B cell (primary cell): ENCODE measurements around the gene DNAH10. TPM values are rescaled to one million over a fixed set of nuclear protein-coding genes. Genes with fewer than 3 reads are reported as not detected.

ENCODE experiments used
- ATAC-seq: fragments of 200-7000 bp; cut with Tn5 transposase; one replicate; pipeline ENCODE4 v1.10.0; 2021; ENCODE audit warnings: low read depth, mild to moderate bottlenecking, moderate number of reproducible peaks, moderate library complexity
- CTCF ChIA-PET: fragments of 350-600 bp; sonication (Branson Sonifier 250); formaldehyde crosslinking; loops from one replicate; lab custom pipeline; 2021; ENCODE audit warnings: antibody characterized with exemption, inconsistent platforms; lab: Charles Lee
- POLR2A ChIA-PET: fragments of 350-600 bp; sonication (Branson Sonifier 250); formaldehyde crosslinking; loops from one replicate; lab custom pipeline; 2021; ENCODE audit warnings: antibody characterized with exemption; lab: Charles Lee
- DNase-seq: peaks from one replicate; pipeline ENCODE4 v3.0.0; 2013
- H2AFZ ChIP-seq: 2 replicates; pipeline ENCODE4 v1.6.1; 2012; ENCODE audit warnings: mild to moderate bottlenecking, low read depth, low read length; ENCODE audit not compliant: insufficient read depth, poor library complexity, severe bottlenecking
- H3K27ac ChIP-seq, 2 donors: 1 replicate in 1 of 2; 2 replicates in 1 of 2; pipeline ENCODE4 v1.5.1; 2012 to 2013; ENCODE audit warnings: low read length in 2 of 2, mild to moderate bottlenecking in 2 of 2, moderate library complexity in 1 of 2
- H3K27me3 ChIP-seq, 4 experiments: fragments of 200-600 bp in 1 of 4; sonication (generic) in 1 of 4; replicated peaks in 1 of 4; 1 replicate in 2 of 4; 2 replicates in 2 of 4; pipeline versions ENCODE4 v1.6.1 to v1.7.0; 2013 to 2016; ENCODE audit warnings: low read length in 3 of 4, mild to moderate bottlenecking in 2 of 4, mixed read lengths in 1 of 4, moderate library complexity in 1 of 4; ENCODE audit not compliant: insufficient read depth in 4 of 4, control insufficient read depth in 3 of 4; ENCODE audit errors: control extremely low read depth in 1 of 4
- H3K36me3 ChIP-seq, 2 experiments: replicated peaks in 1 of 2; 1 replicate in 1 of 2; 2 replicates in 1 of 2; pipeline versions ENCODE4 v1.6.1 to v1.7.1; 2013; ENCODE audit warnings: low read length in 1 of 2; ENCODE audit not compliant: insufficient read depth in 2 of 2, control insufficient read depth in 1 of 2; ENCODE audit errors: control extremely low read depth in 1 of 2, extremely low read depth in 1 of 2
- H3K4me1 ChIP-seq, 2 donors: fragments of 200-600 bp in 1 of 2; sonication (generic) in 1 of 2; 1 replicate in 1 of 2; 2 replicates in 1 of 2; pipeline versions ENCODE4 v1.5.1 to v1.6.1; 2013 to 2017; ENCODE audit warnings: low read length in 2 of 2; ENCODE audit not compliant: control insufficient read depth in 2 of 2, insufficient read depth in 2 of 2
- H3K4me2 ChIP-seq: replicated peaks from 2 replicates; pipeline ENCODE3; 2012; ENCODE audit warnings: mild to moderate bottlenecking, low read depth, low read length; ENCODE audit not compliant: poor library complexity, severe bottlenecking
- H3K4me3 ChIP-seq, 5 experiments: fragments of 200-600 bp in 1 of 5; sonication (generic) in 1 of 5; 1 replicate in 3 of 5; 2 replicates in 2 of 5; pipeline versions ENCODE4 v1.5.1 to v1.7.0; 2011 to 2016; ENCODE audit warnings: low read length in 4 of 5, mild to moderate bottlenecking in 4 of 5, low read depth in 2 of 5, control low read depth in 1 of 5, moderate library complexity in 1 of 5; ENCODE audit not compliant: insufficient read depth in 1 of 5; ENCODE audit errors: control extremely low read depth in 1 of 5, extremely low read depth in 1 of 5
- H3K79me2 ChIP-seq: fragments of 200-600 bp; sonication (generic); one replicate; pipeline ENCODE4 v1.6.0; 2016; ENCODE audit warnings: low read length; ENCODE audit not compliant: control insufficient read depth, insufficient read depth
- H3K9ac ChIP-seq: fragments of 200-600 bp; sonication (generic); 2 replicates; pipeline ENCODE4 v1.6.1; 2017; ENCODE audit warnings: mild to moderate bottlenecking, low read length, moderate library complexity
- H3K9me3 ChIP-seq, 3 donors: one replicate each; pipeline versions ENCODE4 v1.6.1 to v1.7.1; 2013; ENCODE audit warnings: low read length in 2 of 3; ENCODE audit not compliant: control insufficient read depth in 2 of 3, insufficient read depth in 1 of 3; ENCODE audit errors: control extremely low read depth in 1 of 3
- H4K20me1 ChIP-seq: 2 replicates; pipeline ENCODE4 v1.6.0; 2012; ENCODE audit warnings: mild to moderate bottlenecking, low read length; ENCODE audit not compliant: insufficient read depth, control insufficient read depth, poor library complexity, severe bottlenecking
- H3K27ac Mint-ChIP-seq: one replicate; pipeline ENCODE4 v1.8.0; 2021; ENCODE audit warnings: mixed read lengths
- H3K27me3 Mint-ChIP-seq: one replicate; pipeline ENCODE4 v1.8.0; 2021; ENCODE audit warnings: mixed read lengths
- H3K4me1 Mint-ChIP-seq: one replicate; pipeline ENCODE4 v1.8.0; 2021; ENCODE audit warnings: mixed read lengths
- H3K4me3 Mint-ChIP-seq: one replicate; pipeline ENCODE4 v1.8.0; 2021; ENCODE audit warnings: mixed read lengths
- H3K9me3 Mint-ChIP-seq: one replicate; pipeline ENCODE4 v1.8.0; 2022; ENCODE audit warnings: mixed read lengths; ENCODE audit not compliant: insufficient read depth
- EZH2 ChIP-seq: IDR thresholded peaks from 2 replicates; pipeline ENCODE4 v1.6.1; 2012; ENCODE audit warnings: borderline replicate concordance, low read depth, mild to moderate bottlenecking, moderate library complexity, low read length; ENCODE audit not compliant: insufficient read depth, poor library complexity, severe bottlenecking
- WGBS: methylation state at CpG from one replicate; pipeline ENCODE4 v1.1.5; 2013; ENCODE audit warnings: missing lambda C conversion rate; ENCODE audit not compliant: insufficient coverage; 5-methylcytosine and 5-hydroxymethylcytosine counted together
- intact Hi-C: fragments of 100-400 bp; cut with micrococcal nuclease; formaldehyde crosslinking; loops from one replicate; pipeline ENCODE4 v1.10.0; 2022
- polyA plus RNA-seq: library from polyadenylated mRNA; depleted of rRNA; stranded (reverse); fragments of >200 nt; gene quantifications from 2 replicates; pipeline ENCODE4 v1.2.3, GENCODE V29; 2012
- total RNA-seq, 2 donors: library from RNA; stranded (reverse); fragments of 120-200 nt in 1 of 2; gene quantifications; 1 replicate in 1 of 2; 2 replicates in 1 of 2; pipeline versions ENCODE4 v1.2.3 to v1.2.4, GENCODE V29; 2013 to 2022
- TF ChIP-seq, protein P1 (sequence below): fragments of 200-600 bp; IDR thresholded peaks from one replicate; pipeline ENCODE4 v1.8.0; 2022; ENCODE audit warnings: antibody characterized with exemption, mild to moderate bottlenecking

The DNAH10 gene
- total and polyA plus RNA-seq, 2 donors (not counting 1 experiment from before 2014, with no cell fraction given) = 0.24 to 0.99 TPM

DNA sequence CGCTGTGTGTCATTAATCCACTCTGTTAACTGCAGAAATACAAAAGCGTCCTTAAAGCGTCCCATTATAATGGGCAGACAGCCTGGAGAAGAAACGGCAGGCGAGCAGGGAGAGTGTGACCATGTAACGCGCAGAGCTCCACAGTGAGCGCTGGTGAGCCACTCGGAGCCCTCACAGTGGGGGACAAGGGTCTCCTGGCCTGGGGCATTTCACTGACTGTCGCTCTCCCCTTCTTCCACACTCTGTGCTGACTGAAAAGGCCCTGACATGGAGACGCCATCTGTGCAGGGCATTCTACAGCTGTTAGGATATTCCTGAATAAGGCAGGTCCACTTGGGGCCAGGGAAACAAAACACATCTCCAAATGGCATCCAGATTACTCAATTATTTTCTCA, 186.3 kb downstream of the DNAH10 start:
- H2AFZ ChIP-seq = no peak overlapping the region
- H3K79me2 ChIP-seq = peaks cover 8% of the 10 kb centered on the region
- TF ChIP-seq, protein P1, sequence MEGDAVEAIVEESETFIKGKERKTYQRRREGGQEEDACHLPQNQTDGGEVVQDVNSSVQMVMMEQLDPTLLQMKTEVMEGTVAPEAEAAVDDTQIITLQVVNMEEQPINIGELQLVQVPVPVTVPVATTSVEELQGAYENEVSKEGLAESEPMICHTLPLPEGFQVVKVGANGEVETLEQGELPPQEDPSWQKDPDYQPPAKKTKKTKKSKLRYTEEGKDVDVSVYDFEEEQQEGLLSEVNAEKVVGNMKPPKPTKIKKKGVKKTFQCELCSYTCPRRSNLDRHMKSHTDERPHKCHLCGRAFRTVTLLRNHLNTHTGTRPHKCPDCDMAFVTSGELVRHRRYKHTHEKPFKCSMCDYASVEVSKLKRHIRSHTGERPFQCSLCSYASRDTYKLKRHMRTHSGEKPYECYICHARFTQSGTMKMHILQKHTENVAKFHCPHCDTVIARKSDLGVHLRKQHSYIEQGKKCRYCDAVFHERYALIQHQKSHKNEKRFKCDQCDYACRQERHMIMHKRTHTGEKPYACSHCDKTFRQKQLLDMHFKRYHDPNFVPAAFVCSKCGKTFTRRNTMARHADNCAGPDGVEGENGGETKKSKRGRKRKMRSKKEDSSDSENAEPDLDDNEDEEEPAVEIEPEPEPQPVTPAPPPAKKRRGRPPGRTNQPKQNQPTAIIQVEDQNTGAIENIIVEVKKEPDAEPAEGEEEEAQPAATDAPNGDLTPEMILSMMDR = no peak

DNA sequence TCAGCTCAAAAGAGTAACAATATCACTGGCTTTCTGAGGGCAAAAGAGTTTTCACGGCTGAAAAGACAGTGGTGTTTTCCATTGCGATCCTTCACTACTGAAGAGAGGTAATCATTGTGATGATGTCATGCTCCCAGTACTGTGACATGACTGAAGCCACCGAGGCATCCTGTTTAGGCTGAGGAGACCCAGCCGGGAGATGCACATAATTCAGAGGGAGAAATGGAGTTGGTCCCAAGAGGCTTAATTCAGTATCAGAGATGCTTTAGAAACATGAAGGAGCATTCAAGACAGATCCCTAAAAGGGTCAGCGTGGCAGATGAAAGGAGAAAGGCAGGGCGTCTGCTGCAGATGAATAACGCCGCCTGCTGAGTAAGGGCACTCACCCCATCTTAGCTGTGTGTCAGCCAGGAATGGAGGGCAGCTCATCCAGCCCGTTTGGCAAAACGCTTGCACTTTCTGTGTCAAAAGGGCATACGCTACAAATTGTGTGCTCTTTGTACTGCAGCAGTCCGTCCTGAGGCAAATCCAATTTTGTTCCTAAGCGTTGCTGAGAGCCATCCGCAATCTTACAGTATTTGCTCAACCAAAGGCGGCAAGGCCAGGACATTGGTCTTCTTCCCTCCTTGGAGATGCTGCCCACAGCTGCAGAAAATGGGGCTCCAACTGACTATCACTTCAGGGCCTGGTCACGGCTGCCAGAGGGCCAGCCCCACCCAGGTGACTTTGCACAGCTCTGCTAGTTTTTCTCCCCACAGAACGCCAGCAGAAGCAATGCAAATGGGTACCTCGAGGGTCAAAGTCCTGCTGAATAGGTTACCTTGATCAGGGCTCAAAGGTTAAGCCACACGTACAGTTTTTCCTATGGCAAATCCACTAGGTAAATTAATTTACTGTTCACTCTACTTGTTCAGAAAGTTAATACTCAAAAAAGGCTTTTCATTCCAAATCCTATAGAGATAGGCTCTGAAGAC, 187.0 kb downstream of the DNAH10 start:
- H2AFZ ChIP-seq = no peak overlapping the region
- no peaks in the 10 kb centered on the region for H3K4me1 Mint-ChIP-seq
- H4K20me1 ChIP-seq = peaks cover 6% of the 10 kb centered on the region
- H3K9ac ChIP-seq = no peak overlapping the region
- no peak overlapping the region for H3K27ac Mint-ChIP-seq
- no peaks in the 10 kb centered on the region for H3K9me3 Mint-ChIP-seq
- no peak overlapping the region for H3K4me2 ChIP-seq
- POLR2A ChIA-PET = no interaction called here
- 93% methylated on average over 19 of the region's 19 CpGs for WGBS
- no peak overlapping the region for H3K4me3 Mint-ChIP-seq
- no peaks in the 10 kb centered on the region for H3K27me3 Mint-ChIP-seq
- DNase-seq (no peak), ATAC-seq (no peak)
- H3K27me3 ChIP-seq = no peaks in the 10 kb centered on the region
- no peak overlapping the region for H3K27ac ChIP-seq
- CTCF ChIA-PET = no interaction called here
- H3K4me3 ChIP-seq = no peak overlapping the region
- H3K36me3 ChIP-seq = peaks cover 3 to 12% of the 10 kb centered on the region in 2 experiments
- TF ChIP-seq, protein P1 = no peak
- no peak for TF ChIP-seq EZH2
- H3K4me1 ChIP-seq = no peaks in the 10 kb centered on the region
- H3K79me2 ChIP-seq = peaks cover 8% of the 10 kb centered on the region
- no peaks in the 10 kb centered on the region for H3K9me3 ChIP-seq
- intact Hi-C loops = no loop called here

More for the DNA sequence above, 186.3 kb downstream of the DNAH10 start:
- Histone ChIP-seq H3K27me3 (no peaks in the 10 kb centered on the region), H3K36me3 (peaks cover 5 to 18% of the 10 kb centered on the region in 2 experiments), H4K20me1 (peaks cover 6% of the 10 kb centered on the region), H3K4me2 (no peak overlapping the region), H3K9me3 (no peaks in the 10 kb centered on the region), H3K27ac (no peak overlapping the region), H3K4me1 (no peaks in the 10 kb centered on the region), H3K9ac (no peak overlapping the region), H3K4me3 (no peak overlapping the region)
- CTCF ChIA-PET = no interaction called here
- DNase-seq (no peak), ATAC-seq (no peak)
- Mint-ChIP-seq H3K27me3 (no peaks in the 10 kb centered on the region), H3K9me3 (no peaks in the 10 kb centered on the region), H3K4me1 (no peaks in the 10 kb centered on the region), H3K27ac (no peak overlapping the region), H3K4me3 (no peak overlapping the region)
- WGBS = 97% methylated on average over 11 of the region's 11 CpGs
- intact Hi-C loops = no loop called here
- POLR2A ChIA-PET = no interaction called here
